GM18870 (cell line): ENCODE results near the gene CTNNBL1.

Experiments used
- ATAC-seq: cut with Tn5 transposase; IDR thresholded peaks from one replicate; pipeline ENCODE4 v1.9.1; 2021; ENCODE audit warnings: moderate library complexity; ENCODE audit not compliant: unreplicated experiment

Gene CTNNBL1

GRCh38 chr20:37808233-37809070 lies 114.6 kb downstream of the CTNNBL1 start:
- ATAC-seq = no peak

- no peak for ATAC-seq
These were observed 116.2 kb downstream of the CTNNBL1 start for GRCh38 chr20:37810027-37810426.

GRCh38 chr20:37816003-37816402 lies 122.2 kb downstream of the CTNNBL1 start:
- ATAC-seq = no peak

GRCh38 chr20:37816726-37817125 lies 122.9 kb downstream of the CTNNBL1 start:
- ATAC-seq = no peak

GRCh38 chr20:37821696-37822095 lies 127.9 kb downstream of the CTNNBL1 start:
- no peak for ATAC-seq

GRCh38 chr20:37822141-37822601 lies 128.3 kb downstream of the CTNNBL1 start:
- ATAC-seq = no peak

- ATAC-seq = no peak
These were observed 129.6 kb downstream of the CTNNBL1 start for GRCh38 chr20:37823296-37823980.

GRCh38 chr20:37827605-37828004 lies 133.8 kb downstream of the CTNNBL1 start:
- ATAC-seq = no peak

- no peak for ATAC-seq
These were observed 134.9 kb downstream of the CTNNBL1 start for GRCh38 chr20:37828684-37829083.

- ATAC-seq = no peak
These were observed 135.3 kb downstream of the CTNNBL1 start for GRCh38 chr20:37829128-37829527.

- ATAC-seq = no peak
These were observed 139.5 kb downstream of the CTNNBL1 start for GRCh38 chr20:37833221-37833896.

- no peak for ATAC-seq
These were observed 143.1 kb downstream of the CTNNBL1 start for GRCh38 chr20:37836926-37837325.

- ATAC-seq = no peak
These were observed 144.1 kb downstream of the CTNNBL1 start for GRCh38 chr20:37837924-37838323.

- no peak for ATAC-seq
These were observed 145.1 kb downstream of the CTNNBL1 start for GRCh38 chr20:37838769-37839431.

GRCh38 chr20:37839432-37839827 lies 145.6 kb downstream of the CTNNBL1 start:
- ATAC-seq = no peak

- ATAC-seq = no peak
These were observed 146.1 kb downstream of the CTNNBL1 start for GRCh38 chr20:37839955-37840354.

- no peak for ATAC-seq
These were observed 147.6 kb downstream of the CTNNBL1 start for GRCh38 chr20:37841389-37841788.

GRCh38 chr20:37841971-37842370 lies 148.1 kb downstream of the CTNNBL1 start:
- no peak for ATAC-seq

GRCh38 chr20:37845241-37845681 lies 151.4 kb downstream of the CTNNBL1 start:
- ATAC-seq = no peak

- no peak for ATAC-seq
These were observed 152.0 kb downstream of the CTNNBL1 start for GRCh38 chr20:37845878-37846277.

GRCh38 chr20:37846573-37846972 lies 152.7 kb downstream of the CTNNBL1 start:
- no peak for ATAC-seq
